Measurements from ENCODE around the gene CSNK1D.
A peak's percentile ranks its signal among the peaks of the same experiment; 100 is the strongest.

The CSNK1D gene

GRCh38 chr17:82300707-82301270, 27.3 kb upstream of the CSNK1D start:
- DNase-seq (ENCODE audit: low read depth) = peak; percentile 68
- TF ChIP-seq CTCF (conservative IDR thresholded peaks at IDR 0.05; ENCODE audit: low read length) = peak; percentile 72
- H3K4me3 ChIP-seq (ENCODE audit: low read length) = no peak overlapping the region

GRCh38 chr17:82300228-82300627, 26.7 kb upstream of the CSNK1D start:
- no peak for DNase-seq (ENCODE audit: low read depth)
- no peak overlapping the region for H3K4me3 ChIP-seq (ENCODE audit: low read length)
- TF ChIP-seq CTCF (conservative IDR thresholded peaks at IDR 0.05; ENCODE audit: low read length) = no peak

- H3K4me3 ChIP-seq (ENCODE audit: low read length) = no peak overlapping the region
- DNase-seq (ENCODE audit: low read depth) = no peak
- TF ChIP-seq CTCF (conservative IDR thresholded peaks at IDR 0.05; ENCODE audit: low read length) = no peak
Measured at GRCh38 chr17:82299452-82299851, 26.0 kb upstream of the CSNK1D start.

- H3K4me3 ChIP-seq (ENCODE audit: low read length) = peak overlapping the region; percentile 59
- DNase-seq (ENCODE audit: low read depth) = no peak
- TF ChIP-seq CTCF (conservative IDR thresholded peaks at IDR 0.05; ENCODE audit: low read length) = no peak
Measured at GRCh38 chr17:82298538-82299421, 25.3 kb upstream of the CSNK1D start.

GRCh38 chr17:82297714-82298537, 24.4 kb upstream of the CSNK1D start:
- no peak for TF ChIP-seq CTCF (conservative IDR thresholded peaks at IDR 0.05; ENCODE audit: low read length)
- DNase-seq (ENCODE audit: low read depth) = peak; percentile 91
- H3K4me3 ChIP-seq (ENCODE audit: low read length) = peak overlapping the region; percentile 59

GRCh38 chr17:82297280-82297713, 23.8 kb upstream of the CSNK1D start:
- no peak for TF ChIP-seq CTCF (conservative IDR thresholded peaks at IDR 0.05; ENCODE audit: low read length)
- H3K4me3 ChIP-seq (ENCODE audit: low read length) = peak overlapping the region; percentile 59
- peak; percentile 39 for DNase-seq (ENCODE audit: low read depth)

All from AG10803 (cell line).